ENCODE results near the gene CCDC87.

Gene CCDC87

DNA sequence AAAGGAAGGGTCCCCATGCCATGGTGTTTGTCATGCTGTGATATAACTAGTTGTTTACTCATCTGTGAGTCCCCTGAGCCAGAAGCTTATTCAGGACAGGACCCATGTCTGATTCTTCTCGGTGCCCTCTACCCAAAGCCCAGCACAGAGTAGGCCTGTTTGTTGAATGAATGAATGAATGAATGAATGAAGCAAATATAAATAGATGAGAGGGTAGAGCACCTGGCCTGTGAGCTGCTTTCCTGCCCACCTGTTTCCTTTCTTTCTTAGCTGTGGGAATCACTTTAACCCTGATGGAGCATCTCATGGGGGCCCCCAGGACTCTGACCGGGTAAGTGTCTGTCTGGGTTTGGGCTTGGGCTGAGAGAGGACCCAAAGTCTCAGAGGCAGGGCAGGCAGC is 7.4 kb upstream of the CCDC87 start:
- Histone ChIP-seq H4K20me1 (ENCODE audit: insufficient read depth, low read length, poor library complexity, severe bottlenecking) (no peaks in the 10 kb centered on the region), H3K27me3 (ENCODE audit: insufficient read depth, low read length, poor library complexity, severe bottlenecking) (no peaks in the 10 kb centered on the region), H3K9me2 (replicated peaks; ENCODE audit: low read depth, low read length) (no peaks in the 10 kb centered on the region), H3K9me3 (ENCODE audit: insufficient read depth, low read depth, low read length) (no peaks in the 10 kb centered on the region), H3K36me3 (ENCODE audit: insufficient read depth, low read length) (no peaks in the 10 kb centered on the region), H3K4me3 (ENCODE audit: low read length, poor library complexity, severe bottlenecking) (no peak overlapping the region), H2AFZ (ENCODE audit: low read length) (no peak overlapping the region), H3K4me2 (ENCODE audit: low read depth, low read length, poor library complexity, severe bottlenecking) (no peak overlapping the region), H3K4me1 (ENCODE audit: insufficient read depth, low read length, poor library complexity, severe bottlenecking) (no peaks in the 10 kb centered on the region), H3K9ac (ENCODE audit: low read depth, low read length, poor library complexity, severe bottlenecking) (no peak overlapping the region), H3F3A (ENCODE audit: low read depth) (no peaks in the 10 kb centered on the region), H3K79me2 (ENCODE audit: insufficient read depth, low read length) (no peaks in the 10 kb centered on the region)
- no peak for TF ChIP-seq EZH2phosphoT487 (IDR thresholded peaks at IDR 0.05; ENCODE audit: borderline replicate concordance)
- TF ChIP-seq, protein P1, sequence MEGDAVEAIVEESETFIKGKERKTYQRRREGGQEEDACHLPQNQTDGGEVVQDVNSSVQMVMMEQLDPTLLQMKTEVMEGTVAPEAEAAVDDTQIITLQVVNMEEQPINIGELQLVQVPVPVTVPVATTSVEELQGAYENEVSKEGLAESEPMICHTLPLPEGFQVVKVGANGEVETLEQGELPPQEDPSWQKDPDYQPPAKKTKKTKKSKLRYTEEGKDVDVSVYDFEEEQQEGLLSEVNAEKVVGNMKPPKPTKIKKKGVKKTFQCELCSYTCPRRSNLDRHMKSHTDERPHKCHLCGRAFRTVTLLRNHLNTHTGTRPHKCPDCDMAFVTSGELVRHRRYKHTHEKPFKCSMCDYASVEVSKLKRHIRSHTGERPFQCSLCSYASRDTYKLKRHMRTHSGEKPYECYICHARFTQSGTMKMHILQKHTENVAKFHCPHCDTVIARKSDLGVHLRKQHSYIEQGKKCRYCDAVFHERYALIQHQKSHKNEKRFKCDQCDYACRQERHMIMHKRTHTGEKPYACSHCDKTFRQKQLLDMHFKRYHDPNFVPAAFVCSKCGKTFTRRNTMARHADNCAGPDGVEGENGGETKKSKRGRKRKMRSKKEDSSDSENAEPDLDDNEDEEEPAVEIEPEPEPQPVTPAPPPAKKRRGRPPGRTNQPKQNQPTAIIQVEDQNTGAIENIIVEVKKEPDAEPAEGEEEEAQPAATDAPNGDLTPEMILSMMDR (conservative IDR thresholded peaks at IDR 0.05; ENCODE audit: low read length): no peak

DNA sequence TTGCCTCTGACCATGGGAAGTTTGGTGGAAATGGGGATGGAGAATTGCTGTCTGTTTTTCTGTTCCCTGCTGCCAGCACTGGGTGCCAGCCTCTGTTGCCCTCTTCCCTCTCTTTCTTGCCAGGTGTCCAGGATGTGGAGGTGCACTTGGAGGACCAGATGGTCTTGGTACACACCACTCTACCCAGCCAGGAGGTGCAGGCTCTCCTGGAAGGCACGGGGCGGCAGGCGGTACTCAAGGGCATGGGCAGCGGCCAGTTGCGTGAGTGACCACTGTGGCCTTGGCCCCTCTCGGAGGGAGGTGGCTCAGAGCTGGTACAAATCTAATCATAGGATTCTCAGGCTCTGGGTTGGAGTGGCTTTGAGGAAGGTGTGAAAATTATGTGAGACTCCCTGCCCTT is 6.1 kb upstream of the CCDC87 start:
- no peaks in the 10 kb centered on the region for H3K9me3 ChIP-seq (ENCODE audit: insufficient read depth, low read depth, low read length)
- no peaks in the 10 kb centered on the region for H4K20me1 ChIP-seq (ENCODE audit: insufficient read depth, low read length, poor library complexity, severe bottlenecking)
- H3K36me3 ChIP-seq (ENCODE audit: insufficient read depth, low read length): no peaks in the 10 kb centered on the region
- TF ChIP-seq EZH2phosphoT487 (IDR thresholded peaks at IDR 0.05; ENCODE audit: borderline replicate concordance): no peak
- TF ChIP-seq, protein P1 (conservative IDR thresholded peaks at IDR 0.05; ENCODE audit: low read length): no peak
- peaks cover 7% of the 10 kb centered on the region for H3K4me1 ChIP-seq (ENCODE audit: insufficient read depth, low read length, poor library complexity, severe bottlenecking)
- H3F3A ChIP-seq (ENCODE audit: low read depth): no peaks in the 10 kb centered on the region
- no peak overlapping the region for H3K9ac ChIP-seq (ENCODE audit: low read depth, low read length, poor library complexity, severe bottlenecking)
- H3K4me3 ChIP-seq (ENCODE audit: low read length, poor library complexity, severe bottlenecking): no peak overlapping the region
- no peak overlapping the region for H2AFZ ChIP-seq (ENCODE audit: low read length)
- H3K79me2 ChIP-seq (ENCODE audit: insufficient read depth, low read length): peaks cover under 1% of the 10 kb centered on the region; the same call in 1 of the 2 replicates
- H3K9me2 ChIP-seq (replicated peaks; ENCODE audit: low read depth, low read length): no peaks in the 10 kb centered on the region
- no peak overlapping the region for H3K4me2 ChIP-seq (ENCODE audit: low read depth, low read length, poor library complexity, severe bottlenecking)
- H3K27me3 ChIP-seq (ENCODE audit: insufficient read depth, low read length, poor library complexity, severe bottlenecking): no peaks in the 10 kb centered on the region

DNA sequence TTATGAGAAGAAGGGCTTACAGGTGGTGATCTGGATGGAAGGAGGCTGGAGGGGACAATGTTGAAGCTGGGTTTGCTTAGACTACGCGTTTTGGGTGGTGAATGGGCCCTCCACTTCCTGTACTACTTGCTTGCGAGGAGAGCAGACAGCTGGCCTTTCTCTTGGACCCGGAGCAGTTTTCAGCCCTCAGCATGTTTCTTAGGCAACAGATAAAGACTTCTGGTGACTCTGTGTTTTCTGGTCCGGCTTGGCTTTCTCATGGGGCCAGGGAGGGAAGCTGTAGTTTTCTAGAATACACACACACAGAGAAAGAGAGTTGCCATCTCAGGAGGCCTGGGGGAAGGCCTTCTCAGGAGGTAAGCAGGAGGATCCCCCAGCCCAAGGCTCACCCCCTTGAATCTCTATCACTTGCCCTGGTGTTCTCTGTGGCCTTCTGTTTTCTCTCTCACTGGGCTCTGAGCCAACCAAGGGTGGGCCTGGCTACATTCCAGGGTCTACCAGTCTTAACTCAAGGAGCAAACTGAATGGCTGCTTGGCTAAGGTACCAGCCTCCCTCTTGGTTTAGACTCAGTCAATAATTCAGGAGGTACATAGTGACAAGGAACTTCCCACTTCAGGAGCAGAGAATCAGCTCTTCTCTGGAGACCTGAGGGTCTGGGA is 2.5 kb upstream of the CCDC87 start:
- H3K79me2 ChIP-seq (ENCODE audit: insufficient read depth, low read length): peaks cover 10% of the 10 kb centered on the region; the same call in 1 of the 2 replicates
- no peaks in the 10 kb centered on the region for H3K36me3 ChIP-seq (ENCODE audit: insufficient read depth, low read length)
- H3K9ac ChIP-seq (ENCODE audit: low read depth, low read length, poor library complexity, severe bottlenecking): peak overlapping the region; percentile 32
- no peak overlapping the region for H2AFZ ChIP-seq (ENCODE audit: low read length)
- TF ChIP-seq, protein P1 (conservative IDR thresholded peaks at IDR 0.05; ENCODE audit: low read length): no peak
- TF ChIP-seq EZH2phosphoT487 (IDR thresholded peaks at IDR 0.05; ENCODE audit: borderline replicate concordance): no peak
- H3K4me3 ChIP-seq (ENCODE audit: low read length, poor library complexity, severe bottlenecking): peak overlapping the region; percentile 31
- H4K20me1 ChIP-seq (ENCODE audit: insufficient read depth, low read length, poor library complexity, severe bottlenecking): no peaks in the 10 kb centered on the region
- H3K4me1 ChIP-seq (ENCODE audit: insufficient read depth, low read length, poor library complexity, severe bottlenecking): peaks cover 14% of the 10 kb centered on the region
- H3K9me3 ChIP-seq (ENCODE audit: insufficient read depth, low read depth, low read length): no peaks in the 10 kb centered on the region
- no peaks in the 10 kb centered on the region for H3K9me2 ChIP-seq (replicated peaks; ENCODE audit: low read depth, low read length)
- peak overlapping the region; percentile 96 for H3K4me2 ChIP-seq (ENCODE audit: low read depth, low read length, poor library complexity, severe bottlenecking)
- H3K27me3 ChIP-seq (ENCODE audit: insufficient read depth, low read length, poor library complexity, severe bottlenecking): no peaks in the 10 kb centered on the region
- no peaks in the 10 kb centered on the region for H3F3A ChIP-seq (ENCODE audit: low read depth)

Data from Loucy (cell line).